DMS153 treated with DMSO at 0.1 percent for 48 hours (cell line): ENCODE results near the gene TMEM82.

ENCODE experiments used
- DNase-seq: peaks from one replicate; lab custom pipeline; 2025; ENCODE audit not compliant: unreplicated experiment; lab: John Stamatoyannopoulos, UW

Gene TMEM82

GRCh38 chr1:15734901-15735300 lies 7.4 kb upstream of the TMEM82 start:
- no peak for DNase-seq

- no peak for DNase-seq
Measured at GRCh38 chr1:15735304-15736037, 6.8 kb upstream of the TMEM82 start.

GRCh38 chr1:15736038-15736891 lies 6.0 kb upstream of the TMEM82 start, which contains the start of gene SLC25A34:
SLC25A34 (plus strand) TSS chr1:15736258; CDS start chr1:15736486, 228 bp downstream.
- peak; percentile 57 for DNase-seq

- no peak for DNase-seq
Measured at GRCh38 chr1:15736892-15737261, 5.4 kb upstream of the TMEM82 start.

GRCh38 chr1:15737324-15738319 lies 4.7 kb upstream of the TMEM82 start:
- no peak for DNase-seq

GRCh38 chr1:15738416-15739113 lies 3.7 kb upstream of the TMEM82 start:
- DNase-seq, result no peak

- no peak for DNase-seq
Measured at GRCh38 chr1:15739259-15739658, 3.0 kb upstream of the TMEM82 start.

GRCh38 chr1:15739745-15740144 lies 2.6 kb upstream of the TMEM82 start:
- no peak for DNase-seq

- DNase-seq, result peak; percentile 84
Measured at GRCh38 chr1:15740924-15741850, 1.1 kb upstream of the TMEM82 start.

- DNase-seq, result no peak
Measured at GRCh38 chr1:15744122-15744679, 1.9 kb downstream of the TMEM82 start.

- no peak for DNase-seq
Measured at GRCh38 chr1:15747378-15747777, 5.1 kb downstream of the TMEM82 start.

- no peak for DNase-seq
Measured at GRCh38 chr1:15748264-15748663, 6.0 kb downstream of the TMEM82 start.

GRCh38 chr1:15748690-15749398 lies 6.5 kb downstream of the TMEM82 start:
- no peak for DNase-seq

- no peak for DNase-seq
Measured at GRCh38 chr1:15749399-15750291, 7.3 kb downstream of the TMEM82 start.

- no peak for DNase-seq
Measured at GRCh38 chr1:15750924-15751323, 8.6 kb downstream of the TMEM82 start.

GRCh38 chr1:15751717-15752116 lies 9.4 kb downstream of the TMEM82 start:
- no peak for DNase-seq

- DNase-seq, result no peak
Measured at GRCh38 chr1:15753776-15754175, 11.5 kb downstream of the TMEM82 start.
